ENCODE measurements around the gene ZDHHC24. TPM values are rescaled to one million over a fixed set of nuclear protein-coding genes. Genes with fewer than 3 reads are reported as not detected.

The ZDHHC24 gene
- total RNA-seq, 4 donors from 2014 or later: 5.9 to 12.1 (median 10.4) TPM

- WGBS, 2 donors (ENCODE audit: low coverage in 1 of 2): 90 to 93% methylated on average over 9 of the region's 10 CpGs
- no peak for TF ChIP-seq POLR2A (IDR thresholded peaks at IDR 0.05)
- TF ChIP-seq EP300 (IDR thresholded peaks at IDR 0.05): no peak
- TF ChIP-seq CTCF (IDR thresholded peaks at IDR 0.05): no peak
- TF ChIP-seq POLR2AphosphoS5 (IDR thresholded peaks at IDR 0.05): no peak
- Histone ChIP-seq H3K36me3 (peaks cover 0 to 92% of the 10 kb centered on the region in 2 donors), H3K4me3 (no peak overlapping the region), H3K9me3 (no peaks in the 10 kb centered on the region), H3K27ac (no peak overlapping the region), H3K27me3 (no peaks in the 10 kb centered on the region), H3K4me1 (no peaks in the 10 kb centered on the region)
- no peak for ATAC-seq
These were observed 56.9 kb downstream of the ZDHHC24 start for GRCh38 chr11:66488957-66489356.

- Histone ChIP-seq H3K9me3 (no peaks in the 10 kb centered on the region), H3K27me3 (no peaks in the 10 kb centered on the region), H3K36me3 (peaks cover 0 to 74% of the 10 kb centered on the region in 2 donors), H3K4me1 (peaks cover 0 to 10% (median 3%) of the 10 kb centered on the region in 3 donors), H3K4me3 (no peak overlapping the region), H3K27ac (no peak overlapping the region)
- no peak for ATAC-seq
- WGBS, 2 donors (ENCODE audit: low coverage in 1 of 2): 49 to 92% methylated on average over 2 of the region's 7 CpGs
- TF ChIP-seq CTCF (IDR thresholded peaks at IDR 0.05): no peak
- TF ChIP-seq EP300 (IDR thresholded peaks at IDR 0.05): no peak
- TF ChIP-seq POLR2AphosphoS5 (IDR thresholded peaks at IDR 0.05): no peak
- TF ChIP-seq POLR2A (IDR thresholded peaks at IDR 0.05): no peak
These were observed 61.0 kb downstream of the ZDHHC24 start for GRCh38 chr11:66484806-66485380.

GRCh38 chr11:66480117-66480938 is 65.5 kb downstream of the ZDHHC24 start, which contains the start of gene DPP3:
Gene DPP3, plus strand, starts transcription at chr11:66480434. Its CDS starts 1,767 bp downstream, at chr11:66482201.
- peak within 1 kb of the TSS; percentile 61 to 70 for H3K4me3 ChIP-seq
- peak; percentile 97 for ATAC-seq
- no peaks in the 10 kb centered on the region for H3K9me3 ChIP-seq
- H3K4me1 ChIP-seq: peaks cover 0 to 25% (median 5%) of the 10 kb centered on the region in 3 donors
- TF ChIP-seq EP300 (IDR thresholded peaks at IDR 0.05) (no peak), POLR2A (IDR thresholded peaks at IDR 0.05) (peak; percentile 90 to 91), POLR2AphosphoS5 (IDR thresholded peaks at IDR 0.05) (peak; percentile 93), CTCF (IDR thresholded peaks at IDR 0.05) (no peak)
- H3K27me3 ChIP-seq: no peaks in the 10 kb centered on the region
- peaks cover 0 to 40% of the 10 kb centered on the region in 2 donors for H3K36me3 ChIP-seq
- WGBS, 2 donors (ENCODE audit: low coverage in 1 of 2): 0% methylated on average over 12 to 13 of the region's 62 CpGs
- H3K27ac ChIP-seq: peak within 1 kb of the TSS; percentile 78 to 96 (median 92)

- Histone ChIP-seq H3K4me3 (peak overlapping the region; percentile 61 to 70), H3K27ac (peak overlapping the region; percentile 78 to 96 (median 92)), H3K36me3 (peaks cover 0 to 40% of the 10 kb centered on the region in 2 donors), H3K4me1 (peaks cover 0 to 25% (median 5%) of the 10 kb centered on the region in 3 donors), H3K9me3 (no peaks in the 10 kb centered on the region), H3K27me3 (no peaks in the 10 kb centered on the region)
- ATAC-seq: peak; percentile 54
- 0% methylated on average over 2 to 7 of the region's 34 CpGs for WGBS, 2 donors (ENCODE audit: low coverage in 1 of 2)
- TF ChIP-seq CTCF (IDR thresholded peaks at IDR 0.05): no peak
- TF ChIP-seq POLR2AphosphoS5 (IDR thresholded peaks at IDR 0.05): no peak
- TF ChIP-seq POLR2A (IDR thresholded peaks at IDR 0.05): no peak
- no peak for TF ChIP-seq EP300 (IDR thresholded peaks at IDR 0.05)
These were observed 66.3 kb downstream of the ZDHHC24 start for GRCh38 chr11:66479394-66480116.

Measured in gastroesophageal sphincter (tissue), 4 donors.